Fibroblast of skin of right biceps (primary cell): Measurements from ENCODE around the gene FANCC.

Experiments
- DNase-seq: peaks from one replicate; pipeline ENCODE4 v3.0.0-alpha.2; 2013

FANCC gene

DNA sequence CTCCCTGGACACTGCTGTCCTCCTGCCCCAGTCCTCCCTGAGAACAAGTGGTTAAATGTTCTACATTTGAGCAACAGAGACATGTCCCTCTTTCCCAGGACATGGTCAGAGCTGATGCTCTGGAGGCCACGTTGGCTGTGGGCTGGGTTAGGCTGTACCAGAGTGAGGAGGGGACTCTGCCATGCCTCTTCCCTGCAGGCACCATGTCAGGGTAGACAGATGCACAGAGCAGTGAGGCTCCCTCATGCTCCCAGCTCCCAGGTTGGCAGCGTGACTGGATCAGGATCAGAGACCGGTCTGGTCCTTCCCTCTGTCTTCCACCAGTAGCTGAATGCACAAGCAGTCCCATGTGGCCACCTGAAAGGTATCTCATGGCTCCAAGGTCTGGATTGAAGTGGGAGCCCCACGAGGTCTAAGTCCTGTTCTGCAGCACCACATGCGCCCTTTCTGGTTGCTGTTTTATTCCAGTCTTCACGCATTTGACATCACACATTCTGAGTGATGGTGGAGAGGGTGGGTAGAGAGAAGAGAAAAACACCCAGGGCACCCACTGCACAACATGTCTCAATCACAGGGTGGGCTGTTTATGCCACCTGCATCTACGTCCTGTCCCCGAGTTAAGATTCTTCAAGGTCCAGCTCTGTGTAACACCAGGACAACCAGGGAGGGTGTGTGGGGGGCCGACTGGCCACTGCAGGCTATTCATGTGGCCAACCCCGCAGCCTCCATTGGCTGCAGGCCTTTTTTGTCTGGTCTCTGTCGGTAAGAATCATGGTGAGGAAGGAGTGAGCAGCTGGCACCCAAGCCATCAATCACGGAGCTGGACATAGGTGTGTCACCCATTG is 204.9 kb downstream of the FANCC start:
- DNase-seq, result no peak

DNA sequence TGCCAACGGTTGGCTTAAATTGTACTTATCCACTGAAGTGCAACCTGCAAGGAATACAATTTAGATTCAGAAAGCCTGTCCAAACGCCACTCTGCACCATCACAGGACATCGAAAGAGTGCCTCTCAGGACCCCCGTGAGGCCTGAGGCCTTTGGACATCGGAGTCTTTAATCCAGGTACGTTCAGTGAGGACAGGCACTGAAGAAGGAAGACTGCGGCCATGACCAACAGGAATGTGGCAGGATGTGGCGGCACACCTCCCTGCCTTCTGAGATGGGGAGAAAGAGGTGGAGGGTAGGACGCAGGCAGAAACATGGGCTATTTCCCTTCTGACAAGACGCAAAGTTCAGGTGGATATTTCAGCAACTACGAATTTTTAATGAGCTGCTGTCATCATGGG is 205.8 kb downstream of the FANCC start:
- DNase-seq, result no peak

DNA sequence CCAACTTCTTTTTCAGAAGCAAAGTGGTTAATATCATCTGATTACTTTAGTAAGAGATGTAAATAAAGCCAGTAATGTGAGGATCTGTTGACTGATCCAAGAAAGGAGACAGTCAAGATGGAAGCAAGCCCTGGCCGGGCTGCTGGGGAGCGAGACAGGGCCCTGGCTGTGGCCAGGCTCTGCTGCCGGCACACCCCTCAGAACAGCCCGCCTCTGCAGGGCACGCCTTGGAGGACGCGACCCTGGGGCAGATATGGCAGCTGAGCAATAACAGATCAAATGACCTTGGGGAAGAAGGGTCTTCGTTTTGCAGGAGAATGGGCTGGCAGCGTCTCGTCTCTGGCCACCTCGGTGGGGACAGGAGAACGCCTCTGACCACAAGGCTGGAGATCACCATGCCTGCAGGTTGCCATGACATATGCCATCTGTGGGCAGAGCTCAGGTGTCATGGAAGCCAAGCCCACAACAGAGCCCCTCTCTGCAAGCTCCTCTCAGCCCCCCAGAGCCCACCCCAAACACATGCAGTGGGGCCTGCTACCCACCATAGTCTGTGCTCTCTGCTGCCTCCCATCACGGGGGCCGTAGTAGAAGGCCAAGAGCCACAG is 206.5 kb downstream of the FANCC start:
- no peak for DNase-seq

DNA sequence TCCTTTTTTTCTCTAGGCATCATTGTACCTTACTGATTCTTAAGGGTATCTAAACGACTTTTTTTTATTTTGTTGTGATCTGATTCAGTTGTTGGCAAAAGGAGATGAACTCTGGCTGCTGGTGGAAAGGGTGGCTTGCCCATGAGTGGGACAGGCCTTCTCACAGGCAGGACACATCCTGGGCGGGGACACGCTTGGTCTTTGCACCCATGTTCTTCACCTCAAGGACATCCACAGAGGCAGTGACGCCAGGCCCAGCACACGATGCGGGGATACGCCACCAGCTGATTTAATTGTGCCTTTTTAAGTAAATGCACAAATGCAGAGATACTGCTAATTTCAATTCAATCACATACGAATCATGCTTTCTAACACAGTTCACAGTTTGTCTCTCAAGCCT is 208.1 kb downstream of the FANCC start:
- DNase-seq, result no peak

DNA sequence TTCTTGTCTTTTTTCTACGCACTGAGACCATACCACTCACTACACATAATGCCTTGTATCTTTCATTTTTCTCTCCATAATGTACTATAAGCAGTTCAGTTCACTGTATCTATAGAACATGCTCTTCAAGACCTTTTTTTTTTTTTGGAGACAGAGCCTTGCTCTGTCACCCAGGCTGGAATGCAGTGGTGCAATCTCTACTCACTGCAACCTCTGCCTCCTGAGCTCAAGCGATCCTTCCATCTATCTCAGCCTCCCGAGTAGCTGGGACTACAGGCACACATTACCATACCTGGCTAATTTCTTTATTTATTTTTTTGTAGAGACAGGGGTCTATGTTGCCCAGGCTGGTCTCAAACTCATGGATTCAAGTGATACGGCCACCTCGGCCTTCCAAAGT is 208.7 kb downstream of the FANCC start:
- DNase-seq, result no peak

DNA sequence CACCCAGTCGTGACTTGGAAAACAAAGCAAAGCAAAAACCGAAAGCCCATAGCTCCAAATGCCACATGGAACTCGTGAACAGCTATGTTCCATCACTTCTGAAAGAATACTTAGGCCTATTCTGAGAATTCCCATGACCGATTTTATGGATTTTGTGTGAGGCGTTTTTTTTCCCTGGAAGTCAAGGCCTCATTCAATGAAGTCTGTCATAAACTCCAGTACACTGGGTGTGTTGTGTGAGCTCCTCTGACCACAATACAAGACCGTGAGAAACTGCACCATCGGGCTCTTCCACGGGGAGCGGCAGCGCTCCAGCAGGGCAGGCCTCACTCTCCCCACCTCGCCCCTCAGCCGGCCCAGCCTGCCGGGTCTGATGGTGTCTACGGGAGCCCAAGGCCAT is 209.5 kb downstream of the FANCC start:
- DNase-seq, result no peak

DNA sequence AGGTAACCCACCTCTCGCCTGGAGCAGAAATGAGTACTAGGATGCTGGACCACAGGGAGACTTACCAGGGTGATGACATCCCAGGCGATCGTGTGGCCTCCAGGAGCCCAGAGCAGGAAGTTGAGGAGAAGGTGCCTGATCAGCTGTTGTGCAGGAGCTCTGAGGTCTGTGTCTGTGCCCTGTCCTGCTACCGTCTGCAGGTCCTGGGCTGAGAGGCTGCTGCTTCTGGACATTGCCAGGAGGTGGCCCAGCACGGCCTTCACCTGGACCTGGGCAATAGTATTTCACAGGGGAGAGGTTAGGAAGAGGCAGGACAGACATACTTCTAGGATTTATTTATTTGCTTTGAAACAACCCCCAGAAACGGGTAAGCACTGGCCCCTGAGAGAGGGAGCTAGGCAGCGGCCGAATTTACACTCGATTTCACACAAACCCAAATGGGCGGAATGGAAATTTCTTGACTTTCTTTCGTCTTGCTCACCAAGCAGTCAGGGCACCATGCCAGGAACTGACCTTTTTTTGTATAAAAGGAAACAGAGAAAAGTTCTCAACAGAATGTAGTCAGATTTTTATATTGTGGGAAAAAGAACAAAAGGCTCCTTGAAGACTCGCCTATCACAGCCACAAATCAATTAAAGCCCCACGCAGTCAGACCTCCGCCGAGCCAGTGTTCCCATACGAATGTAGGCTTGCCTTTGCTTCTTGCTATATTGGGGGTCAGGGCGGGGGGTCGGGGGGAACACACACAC is 210.3 kb downstream of the FANCC start:
- peak; percentile 65 for DNase-seq

DNA sequence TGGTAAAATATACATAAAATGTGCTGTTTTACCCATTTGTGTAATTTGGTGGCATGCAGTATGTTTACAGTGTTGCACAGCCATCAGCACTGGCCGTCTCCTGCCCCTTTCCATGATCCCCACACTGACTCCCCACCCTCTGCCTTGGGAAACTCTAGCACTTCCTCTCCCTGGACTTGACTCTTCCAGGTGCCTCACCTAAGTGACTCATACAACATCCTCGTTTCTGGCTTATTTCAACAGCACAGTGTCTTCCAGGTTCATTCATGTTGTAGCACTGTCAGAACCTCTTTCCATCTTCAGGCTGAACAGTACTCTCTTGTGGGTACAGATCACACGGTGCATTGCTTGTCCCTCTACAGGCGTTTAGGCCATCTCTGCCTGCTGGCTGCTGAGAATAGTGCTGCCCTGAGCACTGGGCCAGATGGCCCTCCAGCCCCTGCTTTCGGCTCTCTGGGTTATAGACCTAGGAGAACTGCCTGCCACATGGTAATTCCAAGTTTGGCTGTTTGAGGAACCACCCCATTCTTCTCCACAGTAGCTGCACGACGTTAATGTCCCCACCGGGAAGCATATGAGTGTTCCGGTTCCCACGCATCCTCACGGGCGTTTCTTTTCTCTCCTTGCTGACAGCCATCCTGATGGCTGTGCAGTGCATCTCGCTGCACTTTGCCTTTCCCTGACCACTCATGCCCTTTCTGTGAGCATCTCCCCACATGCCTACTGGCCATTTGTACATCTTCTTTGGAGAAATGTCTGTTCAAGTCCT is 211.8 kb downstream of the FANCC start:
- DNase-seq, result no peak

DNA sequence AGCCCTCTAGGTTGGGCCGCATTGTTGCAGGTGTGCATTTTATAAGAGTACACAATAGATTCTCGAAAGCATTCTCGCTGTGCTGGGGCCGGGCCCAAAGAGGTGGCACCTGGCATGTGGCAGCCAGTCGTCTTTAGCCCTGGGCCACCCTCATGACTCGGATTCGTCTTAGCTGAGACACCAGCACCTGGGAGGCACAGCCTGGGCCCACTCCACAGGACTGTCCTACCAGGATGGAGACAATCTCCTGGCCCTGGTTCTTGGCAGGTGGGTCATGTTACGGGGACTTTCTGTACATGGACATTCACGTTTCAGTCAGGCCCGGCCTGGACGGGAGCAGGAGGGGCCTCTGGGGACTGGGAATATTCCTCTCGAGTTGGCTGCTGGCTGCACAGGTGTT is 212.5 kb downstream of the FANCC start:
- no peak for DNase-seq

DNA sequence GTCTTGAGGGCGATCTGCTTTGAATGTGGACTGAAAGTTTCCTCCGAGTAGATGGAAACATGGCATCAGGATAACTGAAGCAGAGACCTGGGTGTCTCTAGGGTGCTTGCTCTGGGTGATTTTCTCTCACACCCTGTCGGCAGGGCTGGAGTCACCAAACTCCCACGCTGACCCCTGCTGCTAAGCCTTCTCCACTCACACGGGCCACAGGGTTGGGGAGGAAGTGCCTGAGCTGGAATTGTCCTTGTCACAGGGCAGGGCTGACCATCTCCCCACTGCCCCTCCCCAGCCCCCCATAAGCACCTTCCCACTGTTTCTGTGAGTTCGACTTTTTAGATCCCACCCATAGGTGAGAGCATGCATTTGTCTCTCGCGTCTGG is 212.9 kb downstream of the FANCC start:
- DNase-seq, result no peak

DNA sequence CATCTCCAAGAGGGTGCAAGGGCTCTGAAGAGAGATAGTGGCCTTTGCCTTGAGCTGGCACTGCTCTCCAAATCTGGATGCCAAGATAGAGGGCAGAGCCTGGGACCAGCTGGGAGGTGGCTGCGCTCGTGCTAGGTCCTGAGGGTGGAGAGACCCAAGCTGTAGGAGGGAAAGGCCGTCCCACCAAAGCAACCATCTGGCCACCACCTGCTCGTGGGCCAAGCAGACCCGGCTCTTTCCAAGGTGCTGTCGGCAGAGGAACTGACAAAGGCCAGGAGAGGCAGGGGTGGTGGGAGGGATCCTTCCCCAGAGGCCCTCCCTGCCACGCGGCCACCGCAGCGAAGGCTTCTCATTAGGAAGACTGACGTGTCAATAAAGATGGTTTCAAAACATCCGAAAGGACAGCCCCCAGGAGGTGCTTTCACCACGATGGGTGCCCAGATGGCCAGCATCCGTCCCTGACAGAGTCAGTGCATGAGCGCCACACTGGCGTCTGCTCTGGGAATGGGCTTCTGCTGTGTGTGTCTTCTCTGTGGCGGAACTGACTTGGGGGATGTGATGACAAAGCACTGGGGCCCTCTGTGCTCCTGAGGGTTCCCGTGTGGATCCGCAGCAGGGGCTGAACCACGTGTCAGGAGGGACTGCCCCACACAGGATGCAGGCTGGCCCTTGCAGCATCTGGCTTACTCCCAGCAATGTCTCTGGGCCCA is 213.5 kb downstream of the FANCC start:
- DNase-seq, result peak; percentile 32

DNA sequence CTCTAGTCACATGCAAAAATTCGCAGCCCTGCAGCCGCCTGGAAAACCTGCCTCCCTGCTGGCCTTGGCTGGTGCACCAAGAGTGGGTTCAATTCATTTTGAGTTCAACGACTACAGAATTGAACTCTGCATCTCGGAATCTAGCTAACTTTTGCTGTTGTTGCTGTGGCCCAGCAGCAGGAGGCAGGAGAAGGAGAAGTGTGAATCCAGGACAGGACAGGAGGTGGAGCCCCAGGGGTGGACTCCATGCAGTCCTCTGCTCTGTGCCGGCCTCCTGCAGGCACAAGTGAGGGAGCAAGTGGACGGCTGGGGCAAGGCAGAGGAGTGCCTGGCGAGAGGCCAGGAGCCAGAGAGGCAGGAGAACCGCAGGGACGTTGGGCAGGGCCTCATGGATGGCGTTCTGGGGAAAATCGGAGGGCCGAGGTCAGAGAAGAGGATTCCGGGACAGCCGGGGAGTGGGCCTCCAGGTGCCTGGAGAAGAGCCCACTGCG is 214.2 kb downstream of the FANCC start:
- no peak for DNase-seq

DNA sequence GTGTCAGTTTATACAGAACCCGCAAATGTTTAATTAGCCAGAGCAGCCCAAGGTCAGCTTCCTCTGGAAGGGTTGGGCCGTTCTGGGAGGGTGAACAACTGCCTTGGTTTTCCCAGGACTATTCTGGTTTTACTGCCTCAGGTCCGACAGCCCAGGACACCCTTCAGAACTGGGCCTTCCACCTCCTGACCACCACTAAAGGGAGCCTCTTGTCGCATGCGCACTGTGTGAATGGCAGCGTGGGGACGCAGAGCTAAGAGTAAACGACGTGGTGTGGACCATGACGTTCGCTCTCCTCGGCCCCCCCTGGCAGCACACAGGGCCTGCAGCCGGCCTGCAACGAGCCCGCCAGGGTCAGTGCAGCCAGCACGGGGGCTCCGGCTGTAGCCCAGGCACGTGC is 214.9 kb downstream of the FANCC start:
- DNase-seq, result no peak

DNA sequence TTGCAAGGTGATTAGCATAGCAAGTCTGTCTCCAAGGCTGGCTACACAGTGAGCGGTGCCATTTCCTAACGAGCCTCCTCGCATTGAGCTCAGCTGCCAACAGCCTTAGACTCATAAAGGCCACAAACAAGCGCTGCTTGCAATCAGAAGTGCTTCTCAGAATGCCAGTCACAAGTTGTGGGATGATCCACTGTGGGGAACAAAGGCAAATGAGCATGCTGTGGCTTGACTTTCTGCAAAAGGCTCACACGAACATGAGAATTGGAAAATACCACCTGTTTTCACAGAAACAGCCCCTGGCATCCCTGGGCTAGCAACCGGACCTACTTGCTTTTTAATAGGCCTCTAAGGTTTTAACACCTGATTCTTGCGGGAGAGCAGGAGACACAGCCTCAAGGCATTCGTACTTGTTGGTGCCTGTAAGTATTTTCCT is 215.5 kb downstream of the FANCC start:
- DNase-seq, result no peak

DNA sequence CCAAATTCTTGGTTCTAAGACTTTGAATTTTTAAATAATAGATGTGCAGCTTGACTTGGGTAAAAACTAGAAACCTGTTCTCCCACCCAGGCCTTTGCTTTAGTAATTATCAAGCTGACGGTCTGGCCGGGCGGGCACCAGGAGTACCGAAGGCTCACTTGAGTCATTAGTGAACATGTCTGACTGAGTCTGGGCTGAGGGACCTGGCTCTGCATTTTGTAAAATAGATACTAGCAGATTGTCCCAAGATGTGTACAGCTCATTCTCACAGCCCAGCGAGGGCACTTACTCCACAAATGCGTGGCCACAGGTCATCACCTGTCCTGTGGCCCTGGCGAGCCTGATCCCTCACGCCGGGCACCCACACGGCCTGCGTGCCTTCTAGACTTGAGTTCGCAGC is 216.2 kb downstream of the FANCC start:
- DNase-seq, result no peak

DNA sequence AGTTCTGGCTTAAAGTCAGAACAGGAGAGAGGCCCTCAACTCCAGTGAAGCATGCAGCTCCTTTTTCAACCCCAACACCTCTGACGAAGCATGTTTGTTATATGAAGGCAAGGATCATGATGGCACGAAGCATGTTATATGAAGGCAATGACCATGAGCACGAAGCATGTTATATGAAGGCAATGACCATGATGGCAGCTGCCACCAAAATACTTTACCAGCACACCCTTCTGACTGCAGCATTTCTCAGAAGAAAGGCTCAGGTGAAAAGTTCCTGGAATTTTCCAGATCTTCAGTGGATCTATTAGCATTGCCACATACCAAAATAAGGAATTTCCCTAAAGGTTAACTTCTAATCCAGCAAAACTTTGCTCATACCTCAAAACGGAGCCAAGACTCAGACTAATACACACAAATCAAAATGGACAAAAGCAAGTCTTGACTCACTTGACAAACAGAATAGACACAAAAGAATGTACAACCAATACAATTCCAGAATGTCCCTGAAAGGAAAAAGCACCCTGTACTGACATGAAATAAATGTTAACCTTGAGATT is 217.4 kb downstream of the FANCC start:
- peak; percentile 50 for DNase-seq

DNA sequence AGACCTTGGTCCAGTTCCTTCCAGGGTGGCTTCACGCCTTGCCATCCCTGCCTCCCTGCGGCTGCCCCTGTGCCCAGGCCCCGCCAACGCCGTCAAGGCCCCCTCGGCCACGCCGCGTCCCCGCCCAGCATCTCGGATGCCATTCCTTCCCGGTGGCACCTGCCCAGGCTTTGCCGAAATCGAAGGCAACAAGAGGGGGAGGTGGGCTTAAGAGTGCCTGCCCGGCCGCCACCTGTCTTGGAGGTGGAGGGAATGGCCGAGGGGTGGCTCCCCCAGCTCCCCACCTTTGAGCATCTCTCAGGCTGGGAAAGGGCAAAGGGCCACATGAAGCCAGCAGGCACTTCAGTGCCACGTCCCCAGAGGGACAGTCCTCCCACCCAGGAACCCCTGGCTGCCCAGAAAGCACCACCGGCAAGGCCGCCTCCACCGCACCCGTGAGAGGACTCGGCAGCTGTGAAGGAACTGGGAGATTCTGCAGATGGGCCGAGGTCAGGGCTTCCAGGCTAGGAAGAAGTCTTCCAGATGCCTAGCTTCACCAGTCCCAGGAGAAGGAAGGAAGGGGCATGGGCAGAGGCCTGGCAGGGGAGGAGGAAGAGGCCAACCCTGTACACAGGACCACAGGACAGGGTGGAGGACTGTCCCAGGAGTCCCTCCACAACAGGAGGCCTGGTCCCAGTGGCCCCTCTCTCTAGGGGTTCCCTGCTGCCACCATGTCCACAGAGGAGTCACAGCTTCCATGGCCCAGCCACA is 218.0 kb downstream of the FANCC start:
- DNase-seq, result no peak

DNA sequence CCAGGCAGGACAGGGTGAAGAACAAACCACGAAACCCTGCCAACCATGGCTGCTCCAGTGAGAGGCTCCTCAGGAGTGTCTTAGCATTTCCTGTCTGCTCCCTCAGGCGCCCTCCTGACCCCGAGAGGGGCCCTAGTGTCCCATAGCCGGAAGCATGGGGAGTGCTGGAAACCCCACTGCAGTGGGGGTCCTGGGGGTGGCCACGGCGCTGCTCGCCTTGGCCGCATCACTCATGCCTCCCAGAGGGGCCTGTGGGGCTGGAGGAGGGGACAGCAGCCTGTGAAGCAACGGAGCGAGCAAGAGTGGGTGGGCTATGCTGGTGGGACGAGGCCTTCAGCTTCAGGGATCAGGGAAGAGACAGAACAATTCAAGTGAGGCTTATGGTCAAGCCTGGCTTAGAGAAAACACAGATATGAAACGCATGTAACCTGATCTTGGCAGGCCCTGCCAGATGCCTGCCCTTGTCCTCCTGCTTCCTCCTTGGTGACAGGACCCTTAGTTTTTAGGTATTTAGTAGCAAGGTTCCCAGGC is 219.1 kb downstream of the FANCC start:
- no peak for DNase-seq

DNA sequence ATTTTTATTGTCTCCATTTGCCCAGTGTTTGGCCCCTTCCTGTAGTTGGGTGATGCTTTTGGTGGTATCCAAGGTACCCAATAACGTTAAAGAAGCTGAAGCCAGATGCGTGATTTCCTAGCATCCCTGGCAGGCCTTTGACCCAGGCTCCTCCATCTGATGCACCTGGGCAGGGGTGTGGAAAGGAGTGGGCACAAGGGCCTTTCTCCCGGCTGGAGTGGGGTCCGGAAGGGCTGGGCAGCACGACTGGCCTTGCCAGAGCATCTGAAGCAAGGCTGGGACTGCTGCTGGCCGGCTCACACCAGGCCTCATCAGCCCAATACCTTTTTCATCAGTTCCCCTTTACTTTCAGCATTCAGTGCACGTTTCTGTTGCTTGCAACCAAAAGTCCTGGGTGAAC is 220.2 kb downstream of the FANCC start:
- no peak for DNase-seq

DNA sequence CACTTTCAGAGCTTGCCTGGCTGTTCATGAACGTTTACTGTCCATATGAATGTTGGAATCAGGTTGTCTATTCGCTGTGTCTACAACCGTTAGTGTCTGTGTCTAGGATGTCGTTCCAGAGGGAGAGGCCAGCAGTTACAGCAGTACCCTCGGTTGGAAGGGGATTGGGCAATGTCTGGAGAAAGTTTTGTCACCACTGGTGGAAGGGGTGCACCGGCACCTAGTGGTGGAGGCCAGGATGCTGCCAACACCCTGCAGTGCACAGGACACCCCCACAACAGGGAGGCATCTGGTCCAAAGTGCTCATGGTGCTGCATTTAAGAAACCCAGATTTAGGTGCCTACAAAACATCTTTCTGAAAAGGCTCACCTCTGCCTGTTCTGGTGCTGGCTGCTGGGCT is 220.7 kb downstream of the FANCC start:
- no peak for DNase-seq

DNA sequence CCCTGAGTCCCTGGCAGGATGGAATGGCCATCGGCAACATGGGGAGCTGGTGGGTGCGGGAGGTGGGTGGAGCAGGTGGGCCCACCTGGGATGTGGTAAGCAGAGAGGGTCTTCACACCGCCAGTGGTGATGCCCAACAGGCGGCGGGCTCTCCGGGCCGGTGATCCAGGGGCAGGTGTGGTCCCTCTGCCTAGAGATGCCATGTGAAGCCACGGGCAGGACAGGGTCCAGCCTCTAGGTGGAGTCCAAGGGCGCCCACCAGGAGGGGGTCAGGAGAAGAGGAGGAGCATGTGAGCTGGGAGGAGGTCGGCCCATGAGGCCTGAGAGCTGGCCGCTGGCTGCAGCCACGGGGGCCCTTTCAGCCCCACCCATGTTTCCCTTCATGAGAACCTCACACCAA is 221.1 kb downstream of the FANCC start:
- no peak for DNase-seq
